Aorta (tissue), 5 donors: ENCODE data around the gene MED31. TPM values are rescaled to one million over a fixed set of nuclear protein-coding genes. Genes with fewer than 3 reads are reported as not detected.

ENCODE experiments used
- ATAC-seq: fragments of 200-7000 bp; cut with Tn5 transposase; one replicate; pipeline ENCODE4 v1.9.1; 2022; ENCODE audit warnings: moderate library complexity; ENCODE audit not compliant: low FRiP score
- DNase-seq, 2 donors: peaks; one replicate each; pipeline ENCODE4 v3.0.0-alpha.2; 2020
- H3K27ac ChIP-seq, 2 donors: one replicate each; pipeline ENCODE4 v1.5.1; 2013; ENCODE audit warnings: low read length in 2 of 2, mild to moderate bottlenecking in 2 of 2, moderate library complexity in 2 of 2, control low read depth in 1 of 2, inconsistent platforms in 1 of 2, low read depth in 1 of 2
- H3K27me3 ChIP-seq, 2 donors: one replicate each; pipeline ENCODE4 v1.6.1; 2013; ENCODE audit warnings: control low read depth in 1 of 2, low read length in 1 of 2, mild to moderate bottlenecking in 1 of 2, moderate library complexity in 1 of 2; ENCODE audit not compliant: insufficient read depth in 2 of 2, control insufficient read depth in 1 of 2
- H3K36me3 ChIP-seq, 2 donors: one replicate each; pipeline ENCODE4 v1.6.1; 2013; ENCODE audit warnings: control low read depth in 1 of 2, low read length in 1 of 2, mild to moderate bottlenecking in 1 of 2; ENCODE audit not compliant: insufficient read depth in 2 of 2, control insufficient read depth in 1 of 2
- H3K4me1 ChIP-seq, 2 donors: one replicate each; pipeline ENCODE4 v1.6.1; 2013; ENCODE audit warnings: low read length in 2 of 2, control low read depth in 1 of 2, mild to moderate bottlenecking in 1 of 2, moderate library complexity in 1 of 2; ENCODE audit not compliant: insufficient read depth in 2 of 2, control insufficient read depth in 1 of 2
- H3K4me3 ChIP-seq, 2 donors: one replicate each; pipeline ENCODE4 v1.5.1; 2013; ENCODE audit warnings: low read length in 2 of 2, control low read depth in 1 of 2, mild to moderate bottlenecking in 1 of 2
- H3K9me3 ChIP-seq: one replicate; pipeline ENCODE4 v1.6.1; 2013; ENCODE audit warnings: mild to moderate bottlenecking, low read length; ENCODE audit not compliant: control insufficient read depth
- WGBS, 2 donors: extraction: QIAGEN DNeasy Blood & Tissue Kit; methylation state at CpG; one replicate each; pipeline ENCODE4 v1.1.7; 2013; 5-methylcytosine and 5-hydroxymethylcytosine counted together
- intact Hi-C, 2 donors: fragments of 100-400 bp; cut with DNase I; formaldehyde crosslinking; loops; one replicate each; pipeline versions ENCODE4 v1.14.2 to v1.15.0; 2022
- polyA plus RNA-seq, 2 donors: library from polyadenylated mRNA; stranded (reverse); fragments of 200-250 nt; gene quantifications; one replicate each; pipeline ENCODE4 v1.2.3, GENCODE V29; 2013
- total RNA-seq, 2 donors: library from RNA; stranded (reverse); fragmentation: NEBNext Ultra II Directional; extraction: Animal tissue kit (Norgen Biotek cat#: 25700); gene quantifications; one replicate each; pipeline ENCODE4 v1.2.1, GENCODE V29; 2021
- donor health status: healthy with polysubstance abuse.
- donor health status: Bipolar disorder and iron deficiency.
- donor health status: DM: no; HTN: no; CAD: no.
- donor health status: DM: no; HTN: no; CAD: no.
- donor health status: DM: yes; HTN: yes; CAD: no.

Gene MED31
- total and polyA plus RNA-seq, 4 donors = 8.4 to 15.2 (median 12.0) TPM

GRCh38 chr17:6654841-6655731 is 3.7 kb upstream of the MED31 start:
- Histone ChIP-seq H3K36me3 (no peaks in the 10 kb centered on the region), H3K27me3 (no peaks in the 10 kb centered on the region), H3K4me1 (no peaks in the 10 kb centered on the region), H3K27ac (no peak overlapping the region), H3K9me3 (peaks cover 9% of the 10 kb centered on the region), H3K4me3 (no peak overlapping the region)
- 9 to 26% methylated on average over 45 to 46 of the region's 46 CpGs for WGBS, 2 donors
- ATAC-seq (no peak), DNase-seq (no peak)
- intact Hi-C loops = no loop called here

- WGBS, 2 donors = 3 to 6% methylated on average over 47 of the region's 47 CpGs
- intact Hi-C loops = no loop called here
- ATAC-seq = peak; percentile 86
- Histone ChIP-seq H3K27me3 (no peaks in the 10 kb centered on the region), H3K4me1 (no peaks in the 10 kb centered on the region), H3K4me3 (peak overlapping the region in 1 of 2 donors; percentile 32), H3K9me3 (peaks cover 9% of the 10 kb centered on the region), H3K36me3 (peaks cover 2 to 3% of the 10 kb centered on the region in 2 donors), H3K27ac (peak overlapping the region in 1 of 2 donors; percentile 16)
- DNase-seq = peak; percentile 82 to 87
These were observed 581 bp upstream of the MED31 start for GRCh38 chr17:6651919-6652452.

GRCh38 chr17:6648181-6648580 is 3.2 kb downstream of the MED31 start:
- H3K4me1 ChIP-seq = no peaks in the 10 kb centered on the region
- H3K9me3 ChIP-seq = no peaks in the 10 kb centered on the region
- H3K27ac ChIP-seq = no peak overlapping the region
- ATAC-seq (no peak), DNase-seq (no peak)
- H3K27me3 ChIP-seq = no peaks in the 10 kb centered on the region
- no peak overlapping the region for H3K4me3 ChIP-seq
- intact Hi-C loops = no loop called here
- H3K36me3 ChIP-seq = peaks cover 2 to 4% of the 10 kb centered on the region in 2 donors

GRCh38 chr17:6643451-6644125 is 7.8 kb downstream of the MED31 start:
- Histone ChIP-seq H3K4me1 (no peaks in the 10 kb centered on the region), H3K4me3 (no peak overlapping the region), H3K27me3 (no peaks in the 10 kb centered on the region), H3K9me3 (no peaks in the 10 kb centered on the region), H3K27ac (no peak overlapping the region), H3K36me3 (peaks cover 2 to 4% of the 10 kb centered on the region in 2 donors)
- intact Hi-C loops = no loop called here
- 79 to 92% methylated on average over 5 of the region's 5 CpGs for WGBS, 2 donors
- DNase-seq = no peak
- no peak for ATAC-seq

- DNase-seq (no peak), ATAC-seq (no peak)
- Histone ChIP-seq H3K4me3 (no peak overlapping the region), H3K27me3 (no peaks in the 10 kb centered on the region), H3K36me3 (peaks cover 0 to 4% of the 10 kb centered on the region in 2 donors), H3K9me3 (no peaks in the 10 kb centered on the region), H3K27ac (no peak overlapping the region), H3K4me1 (no peaks in the 10 kb centered on the region)
- 72 to 76% methylated on average over 2 of the region's 2 CpGs for WGBS, 2 donors
- intact Hi-C loops = no loop called here
These were observed 8.8 kb downstream of the MED31 start for GRCh38 chr17:6642592-6642991.

GRCh38 chr17:6641247-6641863 is 10.1 kb downstream of the MED31 start:
- Histone ChIP-seq H3K36me3 (no peaks in the 10 kb centered on the region), H3K4me3 (peak overlapping the region; percentile 19 to 63), H3K9me3 (no peaks in the 10 kb centered on the region), H3K27ac (peak overlapping the region in 1 of 2 donors; percentile 34), H3K27me3 (no peaks in the 10 kb centered on the region), H3K4me1 (no peaks in the 10 kb centered on the region)
- intact Hi-C loops = no loop called here
- ATAC-seq = no peak
- 2 to 3% methylated on average over 20 of the region's 20 CpGs for WGBS, 2 donors
- DNase-seq = no peak

- H3K4me1 ChIP-seq = no peaks in the 10 kb centered on the region
- peak within 1 kb of the TSS; percentile 60 to 63 for H3K4me3 ChIP-seq
- intact Hi-C loops = no loop called here
- no peaks in the 10 kb centered on the region for H3K36me3 ChIP-seq
- ATAC-seq = peak; percentile 97
- peak; percentile 96 to 99 for DNase-seq
- H3K27ac ChIP-seq = peak within 1 kb of the TSS in 1 of 2 donors; percentile 34
- no peaks in the 10 kb centered on the region for H3K27me3 ChIP-seq
- 1% methylated on average over 52 of the region's 52 CpGs for WGBS, 2 donors
- no peaks in the 10 kb centered on the region for H3K9me3 ChIP-seq
These were observed 10.7 kb downstream of the MED31 start, which contains the start of the genes KIAA0753 and TXNDC17 for GRCh38 chr17:6640536-6641246. TSS of gene KIAA0753 (minus strand) at chr17:6640711. CDS start at chr17:6635103, 5,608 bp downstream. TSS of gene TXNDC17 (plus strand) at chr17:6641060. CDS start at chr17:6641083, 23 bp downstream.
